Measurements from ENCODE around the gene NSFL1C. TPM values are rescaled to one million over a fixed set of nuclear protein-coding genes. Genes with fewer than 3 reads are reported as not detected.

NSFL1C gene
- total RNA-seq, 2 donors from 2014 or later, result 67.4 to 76.0 TPM

GRCh38 chr20:1462834-1463233 is 3.8 kb downstream of the NSFL1C start:
- Histone ChIP-seq H3K4me1 (peaks cover 19% of the 10 kb centered on the region), H3K9ac (ENCODE audit: low read depth in 2 of 2, low read length in 2 of 2) (no peak overlapping the region), H3K27ac (no peak overlapping the region), H3K27me3 (no peaks in the 10 kb centered on the region), H3K4me3 (no peak overlapping the region), H3K36me3 (peaks cover 10% of the 10 kb centered on the region), H3K9me3 (no peaks in the 10 kb centered on the region)
- TF ChIP-seq CTCF (IDR thresholded peaks at IDR 0.05), result no peak
- no peak for DNase-seq
- intact Hi-C loops (cut with DNase I), result loop anchor here (10.0 kb wide), 2 partner anchors 68 to 1572 kb away; partner anchors contain the start of gene FKBP1A

DNA sequence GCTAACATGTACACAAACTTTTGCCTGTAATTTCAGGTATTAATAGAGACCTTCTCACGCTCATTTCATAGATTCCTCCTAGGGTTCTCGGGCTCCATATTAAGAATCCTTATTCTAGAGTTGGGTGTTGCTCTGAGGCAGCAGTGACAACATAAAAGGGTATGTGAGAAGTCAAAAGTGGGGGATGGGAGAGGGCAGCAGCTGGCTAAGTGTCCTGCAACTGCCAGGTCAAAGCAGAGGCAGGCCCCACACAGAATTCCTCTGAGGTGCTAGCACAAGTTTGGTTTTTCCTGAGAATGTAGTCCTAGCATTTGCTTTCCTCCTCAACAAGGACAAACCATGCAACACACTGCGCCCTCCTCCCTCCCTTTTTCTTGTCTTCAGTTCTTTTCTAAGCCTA is 4.6 kb downstream of the NSFL1C start:
- Histone ChIP-seq H3K9me3 (no peaks in the 10 kb centered on the region), H3K27me3 (no peaks in the 10 kb centered on the region), H3K4me3 (no peak overlapping the region), H3K27ac (no peak overlapping the region), H3K36me3 (peaks cover 10% of the 10 kb centered on the region), H3K9ac (ENCODE audit: low read depth in 2 of 2, low read length in 2 of 2) (no peak overlapping the region), H3K4me1 (peaks cover 15% of the 10 kb centered on the region)
- intact Hi-C loops (cut with DNase I), result loop anchor here (10.0 kb wide), 2 partner anchors 67 to 1573 kb away; partner anchors contain the start of gene FKBP1A
- no peak for DNase-seq
- no peak for TF ChIP-seq CTCF (IDR thresholded peaks at IDR 0.05)

DNA sequence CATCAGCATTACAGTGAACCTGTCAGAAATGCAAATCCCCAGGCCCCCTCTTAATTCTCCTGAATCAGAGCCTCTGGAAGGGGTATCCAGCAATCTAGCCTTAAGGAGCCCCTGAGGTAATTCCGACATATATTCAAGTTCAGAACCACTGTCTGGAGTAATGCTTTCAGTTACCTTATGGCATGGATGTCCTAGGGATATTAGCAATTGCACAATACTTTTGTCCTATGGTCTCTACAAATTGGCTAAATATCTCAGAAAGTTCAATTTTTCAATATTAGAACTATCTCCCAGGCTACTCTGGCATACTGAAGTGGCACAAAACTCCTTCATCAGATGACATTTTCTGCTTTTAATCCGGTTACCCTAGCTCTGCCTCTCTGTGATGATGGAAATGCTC is 6.4 kb downstream of the NSFL1C start:
- no peak overlapping the region for H3K27ac ChIP-seq
- H3K4me1 ChIP-seq, result peaks cover 6% of the 10 kb centered on the region
- no peak overlapping the region for H3K4me3 ChIP-seq
- no peak for DNase-seq
- no peaks in the 10 kb centered on the region for H3K9me3 ChIP-seq
- no peaks in the 10 kb centered on the region for H3K27me3 ChIP-seq
- peaks cover 15% of the 10 kb centered on the region for H3K36me3 ChIP-seq
- intact Hi-C loops (cut with DNase I), result loop anchor here (10.0 kb wide), 2 partner anchors 65 to 1575 kb away; partner anchors contain the start of gene FKBP1A
- H3K9ac ChIP-seq (ENCODE audit: low read depth in 2 of 2, low read length in 2 of 2), result no peak overlapping the region
- TF ChIP-seq CTCF (IDR thresholded peaks at IDR 0.05), result no peak

- no peaks in the 10 kb centered on the region for H3K9me3 ChIP-seq
- H3K36me3 ChIP-seq, result peaks cover 15% of the 10 kb centered on the region
- intact Hi-C loops (cut with DNase I), result no loop called here
- H3K27me3 ChIP-seq, result no peaks in the 10 kb centered on the region
- H3K4me1 ChIP-seq, result no peaks in the 10 kb centered on the region
- no peak for DNase-seq
- no peak overlapping the region for H3K4me3 ChIP-seq
- TF ChIP-seq CTCF (IDR thresholded peaks at IDR 0.05), result no peak
- no peak overlapping the region for H3K27ac ChIP-seq
- no peak overlapping the region for H3K9ac ChIP-seq (ENCODE audit: low read depth in 2 of 2, low read length in 2 of 2)
These were observed 8.7 kb downstream of the NSFL1C start for GRCh38 chr20:1457992-1458391.

DNA sequence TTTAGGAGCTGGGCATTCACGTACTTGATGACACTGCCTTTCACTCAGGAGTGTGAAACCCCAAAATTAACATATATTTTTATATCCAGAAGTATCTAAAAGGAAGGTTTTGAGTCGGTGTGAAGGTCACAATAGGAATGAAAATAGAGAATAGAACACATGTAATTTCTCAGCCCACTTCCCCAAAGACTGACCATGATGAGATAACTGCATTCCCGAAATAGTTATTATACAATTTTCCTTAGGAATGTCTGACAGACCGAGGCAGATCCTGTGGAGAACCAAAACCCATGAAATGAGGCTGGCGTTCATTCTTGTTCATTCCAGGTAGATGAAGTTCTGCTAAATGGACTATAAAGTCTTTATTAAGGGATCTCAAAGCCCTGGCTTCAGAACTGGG is 10.3 kb downstream of the NSFL1C start:
- Histone ChIP-seq H3K9ac (ENCODE audit: low read depth in 2 of 2, low read length in 2 of 2) (no peak overlapping the region), H3K4me3 (no peak overlapping the region), H3K27ac (no peak overlapping the region), H3K9me3 (no peaks in the 10 kb centered on the region), H3K4me1 (no peaks in the 10 kb centered on the region), H3K27me3 (no peaks in the 10 kb centered on the region), H3K36me3 (peaks cover 15% of the 10 kb centered on the region)
- no peak for DNase-seq
- TF ChIP-seq CTCF (IDR thresholded peaks at IDR 0.05), result no peak
- intact Hi-C loops (cut with DNase I), result no loop called here
